ENCODE measurements around the gene ANO10.
"Not testable (repeated sequence)": the region's sequence is repeated elsewhere in the genome, so short reads cannot be mapped to it uniquely, and the experiment has no call there.

The ANO10 gene

DNA sequence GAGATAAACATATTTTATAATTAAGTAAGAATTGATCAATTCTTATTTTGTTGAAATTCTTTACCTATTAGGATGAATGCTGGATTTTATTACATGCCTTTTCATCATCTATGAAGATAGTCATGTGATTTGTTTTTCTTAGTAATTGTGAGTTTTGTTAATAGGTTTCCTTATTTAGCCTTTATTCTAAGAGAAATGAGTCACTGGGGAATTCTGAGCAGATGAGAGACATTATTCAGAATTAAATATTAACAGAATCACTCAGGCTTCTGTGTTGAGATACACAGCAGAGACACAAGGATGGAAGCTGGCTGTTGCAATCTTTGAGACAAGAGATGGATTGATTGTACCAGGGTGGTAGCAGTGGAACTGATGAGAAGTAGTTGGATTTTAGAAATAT lies 7.4 kb upstream of the ANO10 start:
- DNase-seq (ENCODE audit: low read depth): no peak

DNA sequence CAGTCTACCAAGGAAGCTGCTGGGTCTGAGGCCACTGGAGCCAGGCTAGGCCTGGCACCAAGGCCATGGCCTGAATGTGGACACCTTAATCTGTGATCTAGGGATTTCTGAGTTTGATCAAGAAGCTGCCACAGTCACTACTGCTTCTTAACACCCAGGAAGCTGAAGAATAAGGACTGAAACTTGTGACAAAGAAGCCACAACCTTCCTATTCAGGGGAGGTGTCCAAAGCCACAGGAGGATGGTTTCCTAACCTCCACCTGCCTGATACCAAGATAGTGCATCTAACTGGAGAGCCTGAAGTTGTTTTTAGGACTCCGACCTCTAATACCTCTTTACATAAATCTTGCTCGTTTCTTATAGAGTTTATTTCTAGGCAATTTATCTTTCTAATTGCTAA lies 5.5 kb upstream of the ANO10 start:
- no peak for DNase-seq (ENCODE audit: low read depth)

DNA sequence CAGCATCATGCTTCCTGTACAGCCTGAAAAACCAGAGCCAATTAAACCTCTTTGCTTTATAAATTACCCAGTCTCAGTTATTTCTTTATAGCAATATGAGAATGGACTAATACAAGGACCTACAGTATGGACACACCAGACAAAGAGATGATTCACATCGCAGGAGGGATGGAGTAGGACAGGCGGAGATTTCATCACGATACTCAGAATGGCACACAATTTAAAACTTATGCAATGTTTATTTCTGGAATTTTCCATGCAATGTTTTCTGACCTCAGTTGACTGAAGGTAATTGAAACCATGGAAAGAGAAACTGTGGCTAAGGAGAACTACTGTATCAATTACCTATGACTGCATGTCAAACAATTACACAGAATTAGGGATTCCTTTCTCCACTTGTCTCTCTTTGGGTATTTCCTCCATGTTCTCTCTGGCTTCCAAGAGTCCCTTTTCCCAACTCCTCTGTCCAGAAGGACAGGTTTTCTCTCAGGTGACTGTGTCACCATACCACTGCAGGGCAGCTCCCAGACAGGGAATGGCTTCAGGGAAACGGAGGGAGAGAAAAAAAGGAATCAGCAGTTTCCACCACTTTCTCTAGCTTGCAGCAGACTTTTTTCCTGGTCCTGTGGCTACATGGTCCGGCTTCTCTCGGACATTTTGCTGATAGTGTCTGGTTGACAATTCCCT lies 3.0 kb upstream of the ANO10 start:
- no peak for DNase-seq (ENCODE audit: low read depth)

DNA sequence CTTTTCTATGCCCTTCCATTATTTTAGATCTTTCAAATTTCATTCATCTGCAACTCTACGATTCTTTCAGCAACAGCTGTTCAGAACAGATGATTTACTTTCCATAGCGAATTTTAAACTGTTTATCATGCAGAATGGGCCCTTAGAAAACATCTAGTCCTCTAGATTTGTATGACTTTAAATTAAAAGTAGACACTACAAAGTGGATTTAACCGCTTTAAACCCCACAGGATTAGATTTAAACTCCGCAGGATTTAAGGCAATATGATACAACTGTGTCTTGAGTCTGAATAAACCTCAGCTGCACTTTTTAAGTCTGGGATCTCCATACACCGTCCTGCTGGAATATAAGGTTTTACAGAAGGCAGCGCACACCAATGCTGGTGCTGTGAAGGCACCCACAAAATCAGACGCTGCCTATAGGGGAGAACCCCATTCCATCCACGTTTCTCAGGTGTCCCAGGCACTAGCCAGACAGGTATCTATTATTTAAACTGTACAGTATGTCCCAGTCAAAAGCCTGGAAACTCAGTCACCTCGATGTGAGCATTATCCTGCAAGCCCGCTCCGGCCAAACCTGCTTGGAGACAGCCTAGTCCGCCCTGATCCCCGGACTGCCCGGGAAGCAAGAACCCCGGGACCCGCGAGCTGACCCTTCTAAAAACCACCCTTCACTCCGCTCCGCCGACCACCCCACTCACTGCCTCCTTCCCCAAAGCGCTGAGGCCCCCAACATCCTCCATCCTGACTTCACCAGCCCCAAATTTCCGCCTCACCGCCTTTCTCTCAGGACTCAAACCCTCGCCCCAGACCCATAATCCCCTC lies 768 bp downstream of the ANO10 start:
- DNase-seq (ENCODE audit: low read depth): no peak

DNA sequence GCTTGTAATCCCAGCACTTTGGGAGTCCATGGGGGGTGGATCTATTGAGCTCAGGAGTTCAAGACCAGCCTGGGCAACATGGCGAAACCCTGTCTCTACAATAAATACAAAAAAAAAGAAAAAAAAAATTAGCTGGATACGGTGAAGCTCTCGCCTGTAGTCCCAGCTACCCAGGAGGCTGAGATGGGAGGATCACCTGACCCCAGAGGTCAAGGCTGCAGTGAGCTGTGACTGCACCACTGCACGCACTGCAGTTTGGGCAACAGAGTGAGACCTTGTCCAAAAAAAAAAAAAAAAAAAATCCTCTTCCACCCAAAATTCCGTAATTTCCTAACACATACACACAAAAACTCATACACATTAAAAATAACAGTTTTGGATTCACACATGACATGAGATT lies 2.2 kb downstream of the ANO10 start:
- no peak for DNase-seq (ENCODE audit: low read depth)

DNA sequence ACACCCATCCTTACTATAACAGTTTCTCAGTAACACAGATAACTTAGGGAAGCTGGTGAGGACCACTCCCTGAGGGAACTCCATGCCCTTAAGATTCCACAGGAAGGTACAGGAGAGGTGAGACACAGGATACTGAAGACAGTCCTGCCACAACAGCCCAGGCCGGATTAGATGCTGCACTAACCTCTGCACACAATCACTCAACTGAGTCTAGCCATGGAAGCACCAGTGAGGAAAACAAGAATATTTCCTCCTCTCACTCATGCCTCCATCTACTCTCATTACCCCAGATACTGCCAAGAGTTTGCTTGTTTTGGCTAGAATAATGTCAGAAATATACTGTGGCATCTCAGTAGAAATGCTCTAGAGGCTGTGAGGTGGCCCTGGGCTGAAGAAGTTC lies 3.7 kb downstream of the ANO10 start:
- DNase-seq (ENCODE audit: low read depth): no peak

DNA sequence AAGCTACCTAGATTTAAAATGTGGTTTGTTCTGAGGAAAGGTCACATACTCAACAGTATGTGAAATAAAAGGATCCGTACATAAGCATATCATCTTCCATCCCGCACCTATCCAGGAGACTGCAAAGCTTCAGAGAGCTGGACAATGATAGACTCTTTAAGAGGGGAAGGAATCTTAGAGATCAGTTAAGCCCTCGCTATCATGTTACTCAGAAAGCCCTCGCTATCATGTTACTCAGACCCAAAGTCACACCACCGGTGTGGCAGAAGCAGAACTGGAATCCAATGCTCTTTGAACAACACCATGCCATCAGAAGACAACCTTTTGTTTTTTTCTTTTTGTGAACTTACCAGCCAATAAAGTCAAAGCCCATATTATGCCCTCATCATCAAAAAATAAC lies 5.8 kb downstream of the ANO10 start:
- no peak for DNase-seq (ENCODE audit: low read depth)

DNA sequence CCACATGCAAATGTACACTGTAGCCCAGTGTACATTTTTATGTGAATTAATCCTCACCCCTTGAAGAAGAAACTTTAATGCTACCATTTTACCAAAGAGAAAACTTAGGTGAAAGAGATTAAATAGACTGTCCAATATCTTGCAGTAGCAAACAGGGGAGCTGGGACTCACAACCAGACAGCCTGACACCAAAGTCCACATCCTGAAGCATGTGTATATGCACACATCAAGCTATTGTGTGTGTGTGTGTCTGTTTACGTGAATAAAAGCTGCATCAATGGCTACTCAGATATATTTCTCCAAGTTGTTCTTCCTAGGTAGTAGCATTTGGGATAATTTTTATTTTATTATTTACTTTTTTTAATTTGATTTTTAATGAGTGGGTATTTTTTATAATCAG lies 6.7 kb downstream of the ANO10 start:
- DNase-seq (ENCODE audit: low read depth): no peak

DNA sequence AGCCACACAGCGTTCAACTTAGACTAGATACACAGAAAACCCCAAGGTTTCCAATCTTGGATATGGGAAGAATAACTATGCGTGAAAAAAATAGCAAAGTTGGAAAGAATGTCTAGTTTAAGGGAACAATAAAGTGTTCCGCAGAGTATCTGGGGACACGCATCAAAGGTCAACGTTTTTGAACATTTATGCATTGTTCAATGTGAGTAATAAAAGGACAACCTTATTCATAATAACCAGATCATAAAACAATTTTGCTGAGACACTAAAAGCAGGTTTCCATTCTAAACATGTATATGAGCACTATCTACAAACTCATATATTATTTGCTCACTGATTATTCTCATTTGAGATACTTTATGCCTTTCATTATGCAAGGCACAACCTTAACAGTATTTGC lies 7.8 kb downstream of the ANO10 start:
- DNase-seq (ENCODE audit: low read depth): no peak

DNA sequence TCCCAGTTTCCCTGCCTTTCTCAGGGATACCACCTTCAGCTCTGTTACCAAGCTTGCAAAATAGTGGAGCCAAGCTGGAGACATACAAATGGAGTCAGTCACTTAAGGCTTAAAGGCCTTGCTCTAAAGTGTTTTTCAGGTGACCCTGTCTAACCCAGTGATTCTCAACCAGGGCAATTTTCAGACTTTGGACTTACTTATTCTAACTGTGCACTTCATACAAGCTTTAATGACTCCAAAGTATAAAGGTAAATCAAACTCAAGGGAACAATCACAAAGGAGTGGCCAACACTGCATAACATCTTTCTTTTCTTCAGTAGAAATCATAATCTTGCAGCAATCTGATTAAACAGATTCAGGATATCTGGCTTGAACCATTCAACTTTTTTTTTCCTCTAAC lies 9.4 kb downstream of the ANO10 start:
- DNase-seq (ENCODE audit: low read depth): no peak

DNA sequence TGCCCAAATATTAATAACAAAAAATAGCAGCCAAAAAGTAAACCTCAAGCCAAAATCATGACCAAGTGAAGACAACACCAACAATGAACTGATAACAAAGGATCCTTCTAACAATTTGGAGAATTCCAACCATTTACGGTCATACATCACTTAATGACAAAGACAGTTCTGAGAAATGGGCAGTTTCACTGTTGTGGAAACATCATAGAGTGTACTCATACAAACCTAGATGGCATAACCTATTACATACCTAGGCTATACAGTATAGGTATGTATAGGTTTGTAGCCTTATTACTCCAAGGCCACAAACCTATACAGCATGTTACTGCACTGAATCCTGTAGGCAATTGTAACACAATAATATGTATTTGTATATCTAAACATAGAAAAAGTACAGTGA lies 12.4 kb downstream of the ANO10 start:
- no peak for DNase-seq (ENCODE audit: low read depth)

DNA sequence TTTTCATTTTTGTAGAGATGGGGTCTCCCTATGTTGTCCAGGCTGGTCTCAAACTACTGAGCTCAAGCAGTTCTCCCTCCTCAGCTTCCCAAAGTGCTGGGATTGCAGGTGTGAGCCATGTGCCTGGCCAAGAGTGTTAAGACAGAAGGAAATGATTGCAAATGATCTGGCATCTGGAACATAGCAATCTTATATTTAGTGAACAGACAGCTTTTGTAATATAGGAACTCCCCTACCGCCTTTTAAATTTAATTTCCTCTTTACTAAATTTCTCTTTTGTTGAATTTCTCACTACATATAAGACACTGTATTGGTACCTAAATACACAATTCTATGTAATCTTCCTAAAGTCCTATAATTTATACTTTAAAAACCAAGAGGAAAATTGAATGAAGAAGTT lies 13.1 kb downstream of the ANO10 start:
- DNase-seq (ENCODE audit: low read depth): no peak

DNA sequence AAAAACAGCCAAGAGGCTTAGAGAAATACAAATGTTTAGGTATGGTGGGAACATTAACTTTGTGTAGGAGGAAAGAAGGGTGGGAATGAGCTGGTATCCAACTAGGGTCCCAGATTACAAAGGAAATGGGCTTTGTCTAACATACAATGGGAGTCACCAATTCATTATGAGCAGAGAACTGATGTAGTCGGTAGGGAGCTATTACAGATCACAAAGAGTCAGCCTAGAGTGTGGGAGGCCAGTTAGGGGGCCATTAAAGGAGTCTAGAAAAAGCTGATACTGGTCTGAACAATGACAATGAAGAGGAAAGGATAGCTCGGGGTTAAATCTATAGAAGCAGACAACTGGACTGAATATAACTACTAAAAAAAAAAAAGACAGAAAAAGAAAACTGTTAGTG lies 15.5 kb downstream of the ANO10 start:
- DNase-seq (ENCODE audit: low read depth): no peak

DNA sequence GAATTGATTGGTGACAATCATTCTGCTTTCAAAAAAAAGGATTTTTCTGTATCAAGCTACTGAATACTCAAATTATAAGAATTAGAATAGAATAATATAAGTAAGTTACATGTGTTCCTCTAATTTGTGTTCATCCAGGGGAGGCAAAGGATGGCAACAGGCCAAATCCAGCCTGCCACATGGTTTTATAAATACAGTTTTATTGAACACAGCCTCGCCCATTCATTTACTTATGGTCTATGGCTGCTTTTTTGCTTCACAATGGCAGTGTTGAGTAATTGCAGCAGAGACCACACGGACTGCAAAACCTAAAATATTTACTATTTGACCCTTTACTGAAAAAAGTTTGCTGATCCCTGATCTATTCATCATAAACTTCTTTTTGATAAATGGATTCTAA lies 21.9 kb downstream of the ANO10 start:
- not testable (repeated sequence) for DNase-seq (ENCODE audit: low read depth)

DNA sequence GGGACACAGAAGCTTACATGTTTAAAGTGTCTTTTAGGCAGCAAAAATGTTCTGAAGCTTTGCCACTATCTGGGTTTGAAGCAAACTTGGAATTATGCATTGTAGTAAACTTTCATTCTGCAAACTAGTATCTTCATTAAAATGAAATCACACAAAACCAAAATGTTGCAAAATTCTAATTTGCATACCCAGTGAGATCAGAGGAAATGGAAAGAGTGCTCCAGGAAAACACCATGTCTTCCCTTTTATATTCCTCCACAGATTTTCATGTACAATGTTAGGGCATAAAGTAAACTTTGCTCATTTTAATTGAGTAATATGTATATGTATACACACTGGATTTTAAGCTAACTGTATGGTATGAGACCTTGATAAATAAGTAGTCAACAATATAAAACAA lies 23.9 kb downstream of the ANO10 start:
- no peak for DNase-seq (ENCODE audit: low read depth)

DNA sequence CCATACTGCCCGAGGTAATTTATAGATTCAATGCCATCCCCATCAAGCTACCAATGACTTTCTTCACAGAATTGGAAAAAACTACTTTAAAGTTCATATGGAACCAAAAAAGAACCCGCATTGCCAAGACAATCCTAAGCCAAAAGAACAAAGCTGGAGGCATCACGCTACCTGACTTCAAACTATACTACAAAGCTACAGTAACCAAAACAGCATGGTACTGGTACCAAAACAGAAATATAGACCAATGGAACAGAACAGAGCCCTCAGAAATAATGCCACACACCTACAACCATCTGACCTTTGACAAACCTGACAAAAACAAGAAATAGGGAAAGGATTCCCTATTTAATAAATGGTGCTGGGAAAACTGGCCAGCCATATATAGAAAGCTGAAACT lies 25.6 kb downstream of the ANO10 start:
- DNase-seq (ENCODE audit: low read depth): not testable (repeated sequence)

DNA sequence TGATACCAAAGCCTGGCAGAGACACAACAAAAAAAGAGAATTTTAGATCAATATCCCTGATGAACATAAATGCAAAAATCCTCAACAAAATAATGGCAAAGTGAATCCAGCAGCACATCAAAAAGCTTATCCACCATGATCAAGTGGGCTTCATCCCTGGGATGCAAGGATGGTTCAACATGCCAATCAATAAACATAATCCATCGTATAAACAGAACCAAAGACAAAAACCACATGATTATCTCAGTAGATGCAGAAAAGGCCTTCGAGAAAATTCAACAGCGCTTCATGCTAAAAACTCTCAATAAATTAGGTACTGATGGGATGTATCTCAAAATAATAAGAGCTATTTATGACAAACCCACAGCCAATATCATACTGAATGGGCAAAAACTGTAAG lies 26.5 kb downstream of the ANO10 start:
- DNase-seq (ENCODE audit: low read depth): not testable (repeated sequence)

DNA sequence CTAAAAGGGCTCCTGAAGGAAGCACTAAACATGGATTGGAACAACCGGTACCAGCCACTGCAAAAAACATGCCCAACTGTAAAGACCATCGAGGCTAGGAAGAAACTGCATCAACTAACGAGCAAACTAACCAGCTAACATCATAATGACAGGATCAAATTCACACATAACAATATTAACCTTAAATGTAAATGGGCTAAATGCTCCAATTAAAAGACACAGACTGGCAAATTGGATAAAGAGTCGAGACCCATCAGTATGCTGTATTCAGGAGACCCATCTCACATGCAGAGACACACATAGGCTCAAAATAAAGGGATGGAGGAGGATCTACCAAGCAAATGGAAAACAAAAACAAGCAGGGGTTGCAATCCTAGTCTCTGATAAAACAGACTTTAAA lies 28.2 kb downstream of the ANO10 start:
- DNase-seq (ENCODE audit: low read depth): not testable (repeated sequence)

DNA sequence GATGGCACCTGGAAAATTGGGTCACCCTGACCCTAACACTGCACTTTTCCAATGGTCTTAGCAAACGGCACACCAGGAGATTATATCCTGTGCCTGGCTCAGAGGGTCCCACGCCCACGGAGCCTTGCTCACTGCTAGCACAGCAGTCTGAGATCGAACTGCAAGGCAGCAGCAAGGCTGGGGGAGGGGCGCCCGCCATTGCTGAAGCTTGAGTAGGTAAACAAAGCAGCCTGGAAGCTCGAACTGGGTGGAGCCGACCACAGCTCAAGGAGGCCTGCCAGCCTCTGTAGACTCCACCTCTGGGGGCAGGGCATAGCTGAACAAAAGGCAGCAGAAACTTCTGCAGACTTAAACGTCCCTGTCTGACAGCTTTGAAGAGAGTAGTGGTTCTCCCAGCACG lies 29.9 kb downstream of the ANO10 start:
- DNase-seq (ENCODE audit: low read depth): not testable (repeated sequence)

DNA sequence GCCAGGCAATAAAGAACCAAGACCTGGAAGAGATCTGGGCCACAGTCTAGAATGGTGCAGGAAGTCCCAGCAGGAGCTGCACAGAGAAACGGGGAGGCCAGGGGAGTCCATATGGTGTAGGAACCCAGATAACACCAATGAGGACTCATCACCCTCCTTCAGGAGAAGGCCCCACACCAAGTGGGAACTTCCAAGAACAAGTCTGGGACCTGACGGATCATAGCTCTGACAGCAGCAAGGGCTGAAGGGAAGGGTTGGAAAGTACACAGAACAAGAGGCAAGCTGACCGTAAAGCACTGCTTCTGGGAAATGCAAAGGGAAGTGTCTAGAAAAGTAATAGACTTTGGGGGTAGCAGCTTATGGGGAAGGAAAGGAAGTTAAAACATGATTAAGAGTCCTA lies 34.5 kb downstream of the ANO10 start:
- no peak for DNase-seq (ENCODE audit: low read depth)

DNA sequence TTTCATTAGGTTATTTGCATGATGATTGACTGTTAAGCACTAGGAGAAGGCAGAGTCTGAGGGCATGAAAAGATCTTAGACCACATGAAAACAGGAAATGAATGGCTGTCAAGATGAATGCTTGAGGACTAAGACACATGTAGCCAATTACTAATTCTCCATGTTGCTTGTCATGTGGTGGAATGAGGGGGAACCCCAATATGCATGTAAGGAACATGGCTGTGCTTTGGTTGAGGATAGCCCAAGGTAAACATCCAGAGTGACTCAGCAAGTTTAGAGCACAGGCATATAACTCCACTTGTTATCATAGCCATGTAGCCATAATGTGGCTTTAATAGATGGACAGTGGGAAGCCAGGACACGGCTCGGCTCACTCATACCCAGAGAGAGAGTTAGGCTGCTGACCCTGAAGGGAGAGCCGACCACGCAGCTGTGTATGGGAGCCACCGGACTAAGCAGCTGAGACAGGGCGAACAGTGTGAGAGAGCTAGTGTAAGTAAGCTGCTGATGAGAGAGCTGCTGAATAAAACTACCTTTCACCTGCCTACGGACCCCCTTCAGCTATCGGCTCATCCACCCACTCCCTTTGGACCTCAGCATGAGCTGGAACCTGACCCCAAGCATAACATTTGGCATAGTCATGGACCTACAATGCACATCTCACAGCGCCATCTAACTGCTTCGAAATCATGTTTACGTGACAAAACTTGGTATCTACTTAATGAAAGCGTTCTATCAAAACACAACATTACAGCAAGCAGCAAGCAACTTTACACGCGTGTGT lies 37.6 kb downstream of the ANO10 start:
- DNase-seq (ENCODE audit: low read depth): no peak

DNA sequence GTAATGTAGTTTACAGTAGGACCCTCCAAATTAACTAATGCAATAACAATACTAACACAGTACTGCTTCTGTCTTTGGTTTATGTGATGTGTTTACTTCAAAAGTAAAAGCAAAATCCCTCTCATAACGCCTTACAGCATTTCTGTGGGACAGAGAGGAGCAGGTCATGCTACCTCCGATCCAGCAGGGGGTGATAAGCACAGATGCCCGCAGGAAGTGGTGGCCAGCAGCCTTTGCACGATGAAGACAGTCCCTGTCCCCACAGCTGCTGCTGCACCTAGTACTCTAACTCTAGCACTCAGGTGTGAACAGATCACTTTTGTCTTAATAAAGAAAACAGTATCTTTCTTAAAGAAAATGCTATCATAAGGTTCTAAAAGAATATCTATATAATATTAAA lies 38.3 kb downstream of the ANO10 start:
- no peak for DNase-seq (ENCODE audit: low read depth)

DNA sequence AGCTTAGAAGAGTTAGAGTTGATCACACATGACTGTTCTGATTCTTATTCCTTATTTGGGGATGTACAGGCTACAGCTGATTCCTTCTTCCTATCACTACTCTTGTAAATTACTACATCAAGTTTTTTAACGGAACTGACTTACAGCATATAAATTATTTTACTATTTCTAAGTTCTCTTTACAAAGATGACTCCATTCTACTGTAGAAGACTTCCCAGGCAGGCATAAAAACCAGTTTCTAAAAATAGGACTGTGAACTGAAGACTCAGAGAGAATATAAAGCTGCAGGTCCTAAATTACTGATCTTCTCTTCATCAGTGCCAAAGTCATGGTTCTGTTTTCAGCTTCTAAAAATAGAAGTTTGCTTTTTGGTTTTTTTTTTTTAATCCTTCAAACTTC lies 38.9 kb downstream of the ANO10 start:
- no peak for DNase-seq (ENCODE audit: low read depth)
